ENCODE measurements around the gene RSPO3.
A peak's percentile ranks its signal among the peaks of the same experiment; 100 is the strongest.

Gene RSPO3

GRCh38 chr6:127118298-127119101 lies at the start of gene RSPO3:
Gene RSPO3 (plus strand): TSS chr6:127118671. CDS start chr6:127119193, 522 bp downstream.
- peaks cover 61% of the 10 kb centered on the region for H3K27me3 ChIP-seq (ENCODE audit: insufficient read depth, low read length)
- H3K36me3 ChIP-seq (ENCODE audit: insufficient read depth, low read length): no peaks in the 10 kb centered on the region
- no peaks in the 10 kb centered on the region for H3K9me3 ChIP-seq (ENCODE audit: low read length)
- peaks cover 21% of the 10 kb centered on the region for H3K4me1 ChIP-seq (ENCODE audit: insufficient read depth, low read length)
- peak within 1 kb of the TSS; percentile 71 for H2AFZ ChIP-seq (ENCODE audit: low read depth, low read length)
- peak within 1 kb of the TSS; percentile 52 for H3K4me3 ChIP-seq (ENCODE audit: low read length)

- no peaks in the 10 kb centered on the region for H3K4me1 ChIP-seq (ENCODE audit: insufficient read depth, low read length)
- H3K9me3 ChIP-seq (ENCODE audit: low read length): no peaks in the 10 kb centered on the region
- H3K4me3 ChIP-seq (ENCODE audit: low read length): no peak overlapping the region
- no peaks in the 10 kb centered on the region for H3K27me3 ChIP-seq (ENCODE audit: insufficient read depth, low read length)
- H3K36me3 ChIP-seq (ENCODE audit: insufficient read depth, low read length): no peaks in the 10 kb centered on the region
- H2AFZ ChIP-seq (ENCODE audit: low read depth, low read length): no peak overlapping the region
Measured at GRCh38 chr6:127069659-127070279, 48.7 kb upstream of the RSPO3 start.

- H3K9me3 ChIP-seq (ENCODE audit: low read length): no peaks in the 10 kb centered on the region
- H3K27me3 ChIP-seq (ENCODE audit: insufficient read depth, low read length): no peaks in the 10 kb centered on the region
- no peak overlapping the region for H2AFZ ChIP-seq (ENCODE audit: low read depth, low read length)
- no peaks in the 10 kb centered on the region for H3K36me3 ChIP-seq (ENCODE audit: insufficient read depth, low read length)
- no peaks in the 10 kb centered on the region for H3K4me1 ChIP-seq (ENCODE audit: insufficient read depth, low read length)
- H3K4me3 ChIP-seq (ENCODE audit: low read length): no peak overlapping the region
Measured at GRCh38 chr6:127073222-127073621, 45.2 kb upstream of the RSPO3 start.

- Histone ChIP-seq H2AFZ (ENCODE audit: low read depth, low read length) (no peak overlapping the region), H3K27me3 (ENCODE audit: insufficient read depth, low read length) (no peaks in the 10 kb centered on the region), H3K36me3 (ENCODE audit: insufficient read depth, low read length) (no peaks in the 10 kb centered on the region), H3K9me3 (ENCODE audit: low read length) (no peaks in the 10 kb centered on the region), H3K4me1 (ENCODE audit: insufficient read depth, low read length) (no peaks in the 10 kb centered on the region), H3K4me3 (ENCODE audit: low read length) (no peak overlapping the region)
Measured at GRCh38 chr6:127076466-127076865, 42.0 kb upstream of the RSPO3 start.

- H3K4me1 ChIP-seq (ENCODE audit: insufficient read depth, low read length): no peaks in the 10 kb centered on the region
- H2AFZ ChIP-seq (ENCODE audit: low read depth, low read length): no peak overlapping the region
- H3K27me3 ChIP-seq (ENCODE audit: insufficient read depth, low read length): no peaks in the 10 kb centered on the region
- H3K9me3 ChIP-seq (ENCODE audit: low read length): no peaks in the 10 kb centered on the region
- no peak overlapping the region for H3K4me3 ChIP-seq (ENCODE audit: low read length)
- no peaks in the 10 kb centered on the region for H3K36me3 ChIP-seq (ENCODE audit: insufficient read depth, low read length)
Measured at GRCh38 chr6:127077886-127078285, 40.6 kb upstream of the RSPO3 start.

- Histone ChIP-seq H3K4me1 (ENCODE audit: insufficient read depth, low read length) (no peaks in the 10 kb centered on the region), H3K9me3 (ENCODE audit: low read length) (no peaks in the 10 kb centered on the region), H3K27me3 (ENCODE audit: insufficient read depth, low read length) (no peaks in the 10 kb centered on the region), H3K4me3 (ENCODE audit: low read length) (no peak overlapping the region), H3K36me3 (ENCODE audit: insufficient read depth, low read length) (no peaks in the 10 kb centered on the region), H2AFZ (ENCODE audit: low read depth, low read length) (no peak overlapping the region)
Measured at GRCh38 chr6:127078669-127079068, 39.8 kb upstream of the RSPO3 start.

- no peaks in the 10 kb centered on the region for H3K9me3 ChIP-seq (ENCODE audit: low read length)
Measured at GRCh38 chr6:127079681-127080080, 38.8 kb upstream of the RSPO3 start.

GRCh38 chr6:127080081-127080480 lies 38.4 kb upstream of the RSPO3 start:
- H3K27me3 ChIP-seq (ENCODE audit: insufficient read depth, low read length): no peaks in the 10 kb centered on the region
- H3K9me3 ChIP-seq (ENCODE audit: low read length): no peaks in the 10 kb centered on the region
- H3K4me3 ChIP-seq (ENCODE audit: low read length): no peak overlapping the region
- H3K4me1 ChIP-seq (ENCODE audit: insufficient read depth, low read length): no peaks in the 10 kb centered on the region
- no peaks in the 10 kb centered on the region for H3K36me3 ChIP-seq (ENCODE audit: insufficient read depth, low read length)
- H2AFZ ChIP-seq (ENCODE audit: low read depth, low read length): no peak overlapping the region

More at GRCh38 chr6:127079681-127080080, 38.8 kb upstream of the RSPO3 start:
- H3K4me1 ChIP-seq (ENCODE audit: insufficient read depth, low read length): no peaks in the 10 kb centered on the region
- H3K4me3 ChIP-seq (ENCODE audit: low read length): no peak overlapping the region
- H3K36me3 ChIP-seq (ENCODE audit: insufficient read depth, low read length): no peaks in the 10 kb centered on the region
- H2AFZ ChIP-seq (ENCODE audit: low read depth, low read length): no peak overlapping the region
- no peaks in the 10 kb centered on the region for H3K27me3 ChIP-seq (ENCODE audit: insufficient read depth, low read length)

GRCh38 chr6:127083231-127083962 lies 35.1 kb upstream of the RSPO3 start:
- Histone ChIP-seq H3K4me3 (ENCODE audit: low read length) (no peak overlapping the region), H3K9me3 (ENCODE audit: low read length) (no peaks in the 10 kb centered on the region), H3K4me1 (ENCODE audit: insufficient read depth, low read length) (no peaks in the 10 kb centered on the region), H2AFZ (ENCODE audit: low read depth, low read length) (no peak overlapping the region), H3K27me3 (ENCODE audit: insufficient read depth, low read length) (no peaks in the 10 kb centered on the region), H3K36me3 (ENCODE audit: insufficient read depth, low read length) (no peaks in the 10 kb centered on the region)

- Histone ChIP-seq H3K27me3 (ENCODE audit: insufficient read depth, low read length) (no peaks in the 10 kb centered on the region), H3K36me3 (ENCODE audit: insufficient read depth, low read length) (no peaks in the 10 kb centered on the region), H2AFZ (ENCODE audit: low read depth, low read length) (no peak overlapping the region)
Measured at GRCh38 chr6:127083963-127084310, 34.5 kb upstream of the RSPO3 start.

GRCh38 chr6:127085181-127085580 lies 33.3 kb upstream of the RSPO3 start:
- Histone ChIP-seq H3K27me3 (ENCODE audit: insufficient read depth, low read length) (no peaks in the 10 kb centered on the region), H3K9me3 (ENCODE audit: low read length) (no peaks in the 10 kb centered on the region), H3K4me1 (ENCODE audit: insufficient read depth, low read length) (no peaks in the 10 kb centered on the region), H3K4me3 (ENCODE audit: low read length) (no peak overlapping the region), H2AFZ (ENCODE audit: low read depth, low read length) (no peak overlapping the region), H3K36me3 (ENCODE audit: insufficient read depth, low read length) (no peaks in the 10 kb centered on the region)

More at GRCh38 chr6:127083963-127084310, 34.5 kb upstream of the RSPO3 start:
- no peak overlapping the region for H3K4me3 ChIP-seq (ENCODE audit: low read length)
- H3K4me1 ChIP-seq (ENCODE audit: insufficient read depth, low read length): no peaks in the 10 kb centered on the region
- no peaks in the 10 kb centered on the region for H3K9me3 ChIP-seq (ENCODE audit: low read length)

GRCh38 chr6:127090051-127090450 lies 28.4 kb upstream of the RSPO3 start:
- Histone ChIP-seq H2AFZ (ENCODE audit: low read depth, low read length) (no peak overlapping the region), H3K27me3 (ENCODE audit: insufficient read depth, low read length) (no peaks in the 10 kb centered on the region), H3K9me3 (ENCODE audit: low read length) (no peaks in the 10 kb centered on the region), H3K4me3 (ENCODE audit: low read length) (no peak overlapping the region), H3K36me3 (ENCODE audit: insufficient read depth, low read length) (no peaks in the 10 kb centered on the region), H3K4me1 (ENCODE audit: insufficient read depth, low read length) (no peaks in the 10 kb centered on the region)

GRCh38 chr6:127092466-127092865 lies 26.0 kb upstream of the RSPO3 start:
- H3K9me3 ChIP-seq (ENCODE audit: low read length): no peaks in the 10 kb centered on the region
- H2AFZ ChIP-seq (ENCODE audit: low read depth, low read length): no peak overlapping the region
- H3K4me1 ChIP-seq (ENCODE audit: insufficient read depth, low read length): no peaks in the 10 kb centered on the region
- no peaks in the 10 kb centered on the region for H3K27me3 ChIP-seq (ENCODE audit: insufficient read depth, low read length)
- H3K4me3 ChIP-seq (ENCODE audit: low read length): no peak overlapping the region
- no peaks in the 10 kb centered on the region for H3K36me3 ChIP-seq (ENCODE audit: insufficient read depth, low read length)

All from neuron (in vitro differentiated cells).